HepG2 (cell line): ENCODE measurements around the gene TNFAIP8L3. TPM values are rescaled to one million over a fixed set of nuclear protein-coding genes. Genes with fewer than 3 reads are reported as not detected.

Experiments
- ATAC-seq: fragments of 200-7000 bp; cut with Tn5 transposase; 3 replicates; pipeline ENCODE4 v1.9.1; 2020; ENCODE audit warnings: mild to moderate bottlenecking, moderate library complexity
- Bru-seq: library from RNA; stranded (reverse); fragments of 400-500 nt; gene quantifications from one replicate; lab custom pipeline; 2021; lab: Mats Ljungman, UMichigan
- BruChase-seq, 2 experiments: library from RNA; stranded (reverse); fragments of 400-500 nt; gene quantifications; one replicate each; lab custom pipeline; 2021; lab: Mats Ljungman, UMichigan
- BruUV-seq: library from RNA; stranded (reverse); fragments of 400-500 nt; replicated peaks from 2 replicates; lab custom pipeline; 2021; lab: Mats Ljungman, UMichigan
- CTCF ChIA-PET: fragments of 300-600 bp; formaldehyde crosslinking; extraction: SDS; loops from one replicate; lab custom pipeline; 2021; ENCODE audit warnings: low total read pairs, inconsistent platforms, low intra/inter-chr PET ratio; lab: Yijun Ruan, JAX
- POLR2A ChIA-PET: fragments of 350-600 bp; sonication (Branson Sonifier 250); formaldehyde crosslinking; loops from one replicate; lab custom pipeline; 2020; ENCODE audit warnings: antibody characterized with exemption, inconsistent platforms; lab: Yijun Ruan, JAX
- DNase-seq: peaks from one replicate; pipeline ENCODE4 v3.0.0-alpha.2; 2015; ENCODE audit warnings: low spot score
- FAIRE-seq: peaks from 3 replicates; lab custom pipeline; 2011; peaks lifted over from hg19 to GRCh38; lab: Jason Lieb, UNC
- H2AFZ ChIP-seq: one replicate; pipeline ENCODE4 v1.6.1; 2011; ENCODE audit warnings: low read length, inconsistent platforms
- H3K27ac ChIP-seq: fragments of 300-600 bp; 3 replicates; pipeline ENCODE4 v1.8.0; 2011; ENCODE audit warnings: mixed run types, mild to moderate bottlenecking, mixed read lengths, low read length, inconsistent platforms; ENCODE audit not compliant: insufficient read depth; ENCODE audit errors: extremely low read length
- H3K27me3 ChIP-seq, 2 experiments: fragments of 200-600 bp in 1 of 2; 2 replicates in 1 of 2; 3 replicates in 1 of 2; pipeline versions ENCODE4 v1.6.0 to v1.8.0; 2011; ENCODE audit warnings: low read length in 2 of 2, mild to moderate bottlenecking in 2 of 2, moderate library complexity in 2 of 2, inconsistent platforms in 1 of 2; ENCODE audit not compliant: insufficient read depth in 2 of 2, control insufficient read depth in 1 of 2
- H3K36me3 ChIP-seq, 2 experiments: fragments of 200-600 bp in 1 of 2; replicated peaks in 1 of 2; 2 replicates in 1 of 2; 3 replicates in 1 of 2; pipeline versions ENCODE4 v1.5.1 to v1.8.0; 2011; ENCODE audit warnings: low read length in 2 of 2, inconsistent platforms in 1 of 2; ENCODE audit not compliant: insufficient read depth in 2 of 2, control insufficient read depth in 1 of 2
- H3K4me1 ChIP-seq: 2 replicates; pipeline ENCODE4 v1.5.1; 2012; ENCODE audit warnings: low read length, inconsistent platforms; ENCODE audit not compliant: insufficient read depth
- H3K4me2 ChIP-seq: 2 replicates; pipeline ENCODE4 v1.6.0; 2011; ENCODE audit warnings: low read depth, low read length, inconsistent platforms
- H3K4me3 ChIP-seq, 3 experiments: fragments of 200-600 bp in 1 of 3; sonication (generic), shearing (Covaris generic) in 1 of 3; replicated peaks in 1 of 3; 2 replicates each; pipeline ENCODE4 v1.5.1; 2011 to 2016; ENCODE audit warnings: low read length in 3 of 3, inconsistent platforms in 2 of 3, low read depth in 2 of 3, mild to moderate bottlenecking in 2 of 3, control low read depth in 1 of 3, mixed read lengths in 1 of 3; ENCODE audit not compliant: insufficient read depth in 1 of 3
- H3K79me2 ChIP-seq: one replicate; pipeline ENCODE4 v1.6.1; 2011; ENCODE audit warnings: low read length, inconsistent platforms; ENCODE audit not compliant: insufficient read depth
- H3K9ac ChIP-seq: 2 replicates; pipeline ENCODE4 v1.6.0; 2011; ENCODE audit warnings: mild to moderate bottlenecking, low read depth, low read length, inconsistent platforms; ENCODE audit not compliant: insufficient read depth
- H3K9me3 ChIP-seq: 2 replicates; pipeline ENCODE4 v1.5.1; 2012; ENCODE audit warnings: mild to moderate bottlenecking, low read length
- H4K20me1 ChIP-seq: 2 replicates; pipeline ENCODE4 v1.6.0; 2011; ENCODE audit warnings: inconsistent platforms, mild to moderate bottlenecking, low read length, moderate library complexity; ENCODE audit not compliant: insufficient read depth
- HNRNPK ChIP-seq: fragments of 200-400 bp; formaldehyde crosslinking; IDR thresholded peaks from 2 replicates; pipeline ENCODE4 v1.6.1; 2018; ENCODE audit warnings: low read length, low read depth, moderate library complexity, mild to moderate bottlenecking; ENCODE audit not compliant: poor library complexity, severe bottlenecking
- KDM2A ChIP-seq: sonication (generic); formaldehyde crosslinking; IDR thresholded peaks from 2 replicates; pipeline ENCODE4 v1.4.0; 2020; ENCODE audit warnings: low read depth, missing genetic modification reagents, borderline replicate concordance
- ZNF263 ChIP-seq: sonication (generic); formaldehyde crosslinking; IDR thresholded peaks from 2 replicates; pipeline ENCODE4 v1.4.0; 2020; ENCODE audit warnings: missing genetic modification reagents
- ZNF556 ChIP-seq: sonication (generic); formaldehyde crosslinking; IDR thresholded peaks from 2 replicates; pipeline ENCODE4 v1.4.0; 2020; ENCODE audit warnings: mild to moderate bottlenecking, missing genetic modification reagents, borderline replicate concordance
- WGBS: methylation state at CpG from one replicate; pipeline ENCODE4 v1.1.6; 2017; ENCODE audit warnings: low lambda C conversion rate; 5-methylcytosine and 5-hydroxymethylcytosine counted together
- in situ Hi-C: cut with HindIII; loops from 2 replicates; pipeline ENCODE4 v1.10.0; 2017; ENCODE audit warnings: low pct_unique_long_range_greater_than_20kb; ENCODE audit not compliant: extremely low pct_ligation_motif_present
- intact Hi-C: fragments of 100-400 bp; cut with micrococcal nuclease; formaldehyde crosslinking; loops from one replicate; pipeline ENCODE4 v1.10.0; 2022; ENCODE audit not compliant: unreplicated experiment
- long read RNA-seq, 2 experiments: library from RNA in 1 of 2; library from polyadenylated mRNA in 1 of 2; stranded (forward) in 1 of 2; unstranded in 1 of 2; transcript quantifications; one replicate each; pipeline ENCODE4 v2.0.0, GENCODE V29; 2019 to 2022
- polyA minus RNA-seq, 3 experiments: library from RNA; depleted of rRNA, polyadenylated mRNA; stranded (reverse); fragments of >200 nt; gene quantifications; 2 replicates each; pipeline ENCODE4 v1.2.3, GENCODE V29; 2011; ENCODE audit warnings: low replicate concordance in 1 of 3
- polyA plus RNA-seq, 8 experiments: library from polyadenylated mRNA; depleted of rRNA in 3 of 8; stranded (reverse) in 7 of 8; unstranded in 1 of 8; fragments of >200 nt; fragmentation: Illumina TruSeq in 4 of 8; extraction: Trizol in 4 of 8; gene quantifications; 2 replicates each; pipeline versions ENCODE4 v1.2.1 to v1.2.3, GENCODE V29; 2011 to 2016; ENCODE audit warnings: low read depth in 4 of 8, missing spikeins in 1 of 8, mixed read lengths in 1 of 8; ENCODE audit not compliant: insufficient read depth in 1 of 8
- total RNA-seq, 5 experiments: library from RNA; depleted of rRNA; stranded (reverse); fragments of >200 nt; fragmentation: Illumina TruSeq; extraction: Trizol; gene quantifications; 2 replicates each; pipeline ENCODE4 v1.2.3, GENCODE V29; 2016; ENCODE audit warnings: low read depth in 1 of 5
- TF ChIP-seq, protein P1 (sequence below): sonication (generic); formaldehyde crosslinking; IDR thresholded peaks from 2 replicates; pipeline ENCODE4 v1.4.0; 2020; ENCODE audit warnings: missing genetic modification reagents
- TF ChIP-seq, protein P2 (sequence below): sonication (generic); formaldehyde crosslinking; IDR thresholded peaks from 2 replicates; pipeline ENCODE4 v1.5.1; 2020; ENCODE audit warnings: mild to moderate bottlenecking, missing genetic modification reagents, moderate library complexity
- TF ChIP-seq, protein P3 (sequence below): sonication (generic); formaldehyde crosslinking; IDR thresholded peaks from 2 replicates; pipeline ENCODE4 v1.4.0; 2020; ENCODE audit warnings: mild to moderate bottlenecking, missing genetic modification reagents

The TNFAIP8L3 gene
- total RNA-seq (2016; rRNA removed; fragmentation: Illumina TruSeq; extraction: Trizol) (4.0 and 5.8 TPM in 2 replicates), polyA plus RNA-seq (2011; rRNA removed) (0.10 and 0.15 TPM in 2 replicates), polyA minus RNA-seq (2011; rRNA and poly(A)+ RNA removed; ENCODE audit: low replicate concordance) (0.30 TPM in 1 of 2 replicates, not detected in the other), Bru-seq, nascent RNA (percentile 40 among the genes with signal in this experiment), BruChase-seq, experiment 1, labeled RNA remaining after a 6-hour chase (percentile 37 among the genes with signal in this experiment), BruChase-seq, experiment 2, labeled RNA remaining after a 2-hour chase (percentile 36 among the genes with signal in this experiment)
- total RNA-seq (2016; cell fraction: cytosol; rRNA removed; fragmentation: Illumina TruSeq; extraction: Trizol; ENCODE audit: low read depth) = 2.7 and 3.1 TPM in 2 replicates
- total RNA-seq (2016; cell fraction: insoluble cytoplasmic fraction; rRNA removed; fragmentation: Illumina TruSeq; extraction: Trizol) = 4.7 and 4.8 TPM in 2 replicates
- 8.1 and 8.9 TPM in 2 replicates for total RNA-seq (2016; cell fraction: membrane; rRNA removed; fragmentation: Illumina TruSeq; extraction: Trizol)
- 1.4 and 2.5 TPM in 2 replicates for total RNA-seq (2016; cell fraction: nucleus; rRNA removed; fragmentation: Illumina TruSeq; extraction: Trizol)
- polyA plus RNA-seq (2011; cell fraction: cytosol; rRNA removed) = 0.23 and 0.27 TPM in 2 replicates
- polyA plus RNA-seq (2011; cell fraction: nucleus; rRNA removed) = 0.08 and 0.10 TPM in 2 replicates
- polyA plus RNA-seq (2012) = 0.57 and 0.70 TPM in 2 replicates
- polyA plus RNA-seq (2016; cell fraction: cytosol; fragmentation: Illumina TruSeq; extraction: Trizol; ENCODE audit: low read depth) = 4.8 and 5.5 TPM in 2 replicates
- 6.1 and 6.4 TPM in 2 replicates for polyA plus RNA-seq (2016; cell fraction: insoluble cytoplasmic fraction; fragmentation: Illumina TruSeq; extraction: Trizol; ENCODE audit: low read depth)
- polyA plus RNA-seq (2016; cell fraction: membrane; fragmentation: Illumina TruSeq; extraction: Trizol; ENCODE audit: low read depth) = 9.3 and 11.0 TPM in 2 replicates
- polyA plus RNA-seq (2016; cell fraction: nucleus; fragmentation: Illumina TruSeq; extraction: Trizol; ENCODE audit: insufficient read depth, low read depth) = 4.6 and 5.3 TPM in 2 replicates
- 0.26 and 0.40 TPM in 2 replicates for polyA minus RNA-seq (2011; cell fraction: cytosol; rRNA and poly(A)+ RNA removed)
- not detected in 2 replicates for polyA minus RNA-seq (2011; cell fraction: nucleus; rRNA and poly(A)+ RNA removed)
- long read RNA-seq, experiment 1, partial matches to known transcripts = 0 of 3 reads
- long read RNA-seq, experiment 1, other reads (novel, unspliced or antisense) = 1 of 3 reads
- long read RNA-seq, experiment 2, partial matches to known transcripts = 1 of 6 reads
- long read RNA-seq, experiment 2, other reads (novel, unspliced or antisense) = 1 of 6 reads

DNA sequence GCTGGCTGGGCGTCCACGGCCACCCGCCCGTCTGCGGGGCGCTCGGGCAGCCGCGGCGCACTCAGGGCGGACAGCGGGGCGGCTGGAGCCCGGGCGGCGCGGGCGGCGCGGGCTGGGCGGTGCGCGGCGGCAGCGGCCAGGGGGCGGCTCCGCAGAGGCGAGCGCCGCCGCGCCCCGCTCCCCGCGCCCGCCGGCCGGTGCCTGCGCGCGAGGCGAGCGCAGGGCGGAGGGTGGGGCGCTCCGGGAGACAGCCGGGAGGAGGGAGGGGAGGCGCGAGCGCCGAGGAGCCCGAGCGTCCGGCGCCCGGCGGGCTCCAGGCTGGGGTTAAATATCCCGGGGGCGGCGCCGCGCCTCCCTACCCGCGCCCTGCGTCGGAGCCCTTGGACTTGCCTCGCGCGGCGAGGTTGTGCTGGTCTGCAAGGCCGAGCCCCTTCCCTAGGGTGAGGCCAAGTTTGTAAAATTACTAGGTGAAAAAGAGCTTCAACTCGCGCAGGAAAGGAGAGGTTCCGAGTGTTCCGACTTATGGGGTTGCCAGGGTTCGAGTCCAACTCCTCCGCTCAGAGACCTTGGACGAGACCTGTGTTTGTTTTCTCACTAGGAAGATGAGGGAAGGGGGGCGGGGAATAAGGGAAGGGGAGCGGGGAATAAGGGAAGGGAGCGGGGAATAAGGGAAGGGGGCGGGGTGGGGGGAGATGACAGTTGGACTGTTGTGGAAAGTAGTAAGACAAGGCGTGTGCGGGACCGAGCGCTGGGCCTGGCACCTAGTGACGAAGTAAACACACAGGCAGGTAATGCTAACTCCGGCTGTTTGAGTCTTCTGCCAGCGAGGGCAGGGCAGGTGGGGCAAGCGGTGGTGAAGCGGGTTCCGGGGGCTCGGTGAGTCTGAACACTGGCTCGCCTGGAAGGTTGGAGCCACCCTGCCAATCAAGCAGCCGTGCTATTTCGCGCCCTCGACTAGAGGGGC, at the start of gene TNFAIP8L3:
TNFAIP8L3 (minus strand) TSS at position 301 of the 964 bp plus-strand sequence. CDS start 311 bp downstream, outside the sequence.
- no peaks in the 10 kb centered on the region for H3K27me3 ChIP-seq
- H3K79me2 ChIP-seq = peaks cover 3% of the 10 kb centered on the region
- H3K4me2 ChIP-seq = peak within 1 kb of the TSS; percentile 90
- H3K9ac ChIP-seq = peak within 1 kb of the TSS; percentile 45; the same call in 1 of the 2 replicates
- no peaks in the 10 kb centered on the region for H3K9me3 ChIP-seq
- ATAC-seq (peak; percentile 77), DNase-seq (peak; percentile 7), FAIRE-seq (no peak)
- H4K20me1 ChIP-seq = peaks cover 7% of the 10 kb centered on the region
- ChIA-PET POLR2A (no interaction called here), CTCF (no interaction called here)
- H3K27ac ChIP-seq = no peak within 1 kb of the TSS
- intact Hi-C loops = loop anchor here (5.0 kb wide), 1 partner anchor 48 kb away; no protein-coding TSS in a partner anchor
- H2AFZ ChIP-seq = no peak within 1 kb of the TSS
- WGBS = 13% methylated on average over 49 of the region's 98 CpGs
- H3K4me1 ChIP-seq = peaks cover 43% of the 10 kb centered on the region
- no peaks in the 10 kb centered on the region for H3K36me3 ChIP-seq
- in situ Hi-C loops = no loop called here
- peak within 1 kb of the TSS; percentile 72 to 79 (median 78) for H3K4me3 ChIP-seq
- no TSS peak for BruUV-seq
- TF ChIP-seq HNRNPK (peak; percentile 16), ZNF556 (CRISPR knock-in tag) (no peak), ZNF263 (CRISPR knock-in tag) (peak; percentile 88), KDM2A (peak; percentile 10; the same call in 1 of the 2 replicates)
- TF ChIP-seq, protein P1, sequence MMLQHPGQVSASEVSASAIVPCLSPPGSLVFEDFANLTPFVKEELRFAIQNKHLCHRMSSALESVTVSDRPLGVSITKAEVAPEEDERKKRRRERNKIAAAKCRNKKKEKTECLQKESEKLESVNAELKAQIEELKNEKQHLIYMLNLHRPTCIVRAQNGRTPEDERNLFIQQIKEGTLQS (CRISPR knock-in tag) = no peak
- TF ChIP-seq, protein P2, sequence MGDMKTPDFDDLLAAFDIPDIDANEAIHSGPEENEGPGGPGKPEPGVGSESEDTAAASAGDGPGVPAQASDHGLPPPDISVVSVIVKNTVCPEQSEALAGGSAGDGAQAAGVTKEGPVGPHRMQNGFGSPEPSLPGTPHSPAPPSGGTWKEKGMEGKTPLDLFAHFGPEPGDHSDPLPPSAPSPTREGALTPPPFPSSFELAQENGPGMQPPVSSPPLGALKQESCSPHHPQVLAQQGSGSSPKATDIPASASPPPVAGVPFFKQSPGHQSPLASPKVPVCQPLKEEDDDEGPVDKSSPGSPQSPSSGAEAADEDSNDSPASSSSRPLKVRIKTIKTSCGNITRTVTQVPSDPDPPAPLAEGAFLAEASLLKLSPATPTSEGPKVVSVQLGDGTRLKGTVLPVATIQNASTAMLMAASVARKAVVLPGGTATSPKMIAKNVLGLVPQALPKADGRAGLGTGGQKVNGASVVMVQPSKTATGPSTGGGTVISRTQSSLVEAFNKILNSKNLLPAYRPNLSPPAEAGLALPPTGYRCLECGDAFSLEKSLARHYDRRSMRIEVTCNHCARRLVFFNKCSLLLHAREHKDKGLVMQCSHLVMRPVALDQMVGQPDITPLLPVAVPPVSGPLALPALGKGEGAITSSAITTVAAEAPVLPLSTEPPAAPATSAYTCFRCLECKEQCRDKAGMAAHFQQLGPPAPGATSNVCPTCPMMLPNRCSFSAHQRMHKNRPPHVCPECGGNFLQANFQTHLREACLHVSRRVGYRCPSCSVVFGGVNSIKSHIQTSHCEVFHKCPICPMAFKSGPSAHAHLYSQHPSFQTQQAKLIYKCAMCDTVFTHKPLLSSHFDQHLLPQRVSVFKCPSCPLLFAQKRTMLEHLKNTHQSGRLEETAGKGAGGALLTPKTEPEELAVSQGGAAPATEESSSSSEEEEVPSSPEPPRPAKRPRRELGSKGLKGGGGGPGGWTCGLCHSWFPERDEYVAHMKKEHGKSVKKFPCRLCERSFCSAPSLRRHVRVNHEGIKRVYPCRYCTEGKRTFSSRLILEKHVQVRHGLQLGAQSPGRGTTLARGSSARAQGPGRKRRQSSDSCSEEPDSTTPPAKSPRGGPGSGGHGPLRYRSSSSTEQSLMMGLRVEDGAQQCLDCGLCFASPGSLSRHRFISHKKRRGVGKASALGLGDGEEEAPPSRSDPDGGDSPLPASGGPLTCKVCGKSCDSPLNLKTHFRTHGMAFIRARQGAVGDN (CRISPR knock-in tag) = peak; percentile 18; the same call in 1 of the 2 replicates
- TF ChIP-seq, protein P3, sequence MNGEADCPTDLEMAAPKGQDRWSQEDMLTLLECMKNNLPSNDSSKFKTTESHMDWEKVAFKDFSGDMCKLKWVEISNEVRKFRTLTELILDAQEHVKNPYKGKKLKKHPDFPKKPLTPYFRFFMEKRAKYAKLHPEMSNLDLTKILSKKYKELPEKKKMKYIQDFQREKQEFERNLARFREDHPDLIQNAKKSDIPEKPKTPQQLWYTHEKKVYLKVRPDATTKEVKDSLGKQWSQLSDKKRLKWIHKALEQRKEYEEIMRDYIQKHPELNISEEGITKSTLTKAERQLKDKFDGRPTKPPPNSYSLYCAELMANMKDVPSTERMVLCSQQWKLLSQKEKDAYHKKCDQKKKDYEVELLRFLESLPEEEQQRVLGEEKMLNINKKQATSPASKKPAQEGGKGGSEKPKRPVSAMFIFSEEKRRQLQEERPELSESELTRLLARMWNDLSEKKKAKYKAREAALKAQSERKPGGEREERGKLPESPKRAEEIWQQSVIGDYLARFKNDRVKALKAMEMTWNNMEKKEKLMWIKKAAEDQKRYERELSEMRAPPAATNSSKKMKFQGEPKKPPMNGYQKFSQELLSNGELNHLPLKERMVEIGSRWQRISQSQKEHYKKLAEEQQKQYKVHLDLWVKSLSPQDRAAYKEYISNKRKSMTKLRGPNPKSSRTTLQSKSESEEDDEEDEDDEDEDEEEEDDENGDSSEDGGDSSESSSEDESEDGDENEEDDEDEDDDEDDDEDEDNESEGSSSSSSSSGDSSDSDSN (CRISPR knock-in tag) = peak; percentile 9
